GM18870 (cell line): ENCODE measurements around the gene OR6C75.
"Not testable (repeated sequence)": the region's sequence is repeated elsewhere in the genome, so short reads cannot be mapped to it uniquely, and the experiment has no call there.

ENCODE experiments used
- ATAC-seq: cut with Tn5 transposase; IDR thresholded peaks from one replicate; pipeline ENCODE4 v1.9.1; 2021; ENCODE audit warnings: moderate library complexity; ENCODE audit not compliant: unreplicated experiment

Gene OR6C75

DNA sequence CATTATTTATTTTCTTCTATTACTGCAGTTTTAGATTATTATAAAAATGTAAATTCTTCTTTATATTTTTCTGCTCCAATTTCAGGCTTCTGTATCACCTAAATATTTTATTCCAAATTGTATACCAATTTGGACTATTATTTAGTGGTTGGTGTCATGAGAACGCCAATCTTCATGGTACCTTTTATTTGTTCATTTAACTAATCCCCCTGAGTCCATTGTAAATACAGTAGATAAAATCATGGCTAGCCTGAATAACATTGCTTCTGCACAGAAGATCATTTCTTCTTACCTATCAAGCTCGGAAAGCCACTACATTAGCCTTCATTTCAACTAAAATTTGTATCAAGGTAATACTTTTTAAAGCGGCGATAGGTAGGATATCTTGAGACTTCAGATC lies at the start of gene OR6C75:
OR6C75 (plus strand) TSS at position 301 of the 400 bp plus-strand sequence. CDS start 2,136 bp downstream, outside the sequence.
- ATAC-seq = no peak

DNA sequence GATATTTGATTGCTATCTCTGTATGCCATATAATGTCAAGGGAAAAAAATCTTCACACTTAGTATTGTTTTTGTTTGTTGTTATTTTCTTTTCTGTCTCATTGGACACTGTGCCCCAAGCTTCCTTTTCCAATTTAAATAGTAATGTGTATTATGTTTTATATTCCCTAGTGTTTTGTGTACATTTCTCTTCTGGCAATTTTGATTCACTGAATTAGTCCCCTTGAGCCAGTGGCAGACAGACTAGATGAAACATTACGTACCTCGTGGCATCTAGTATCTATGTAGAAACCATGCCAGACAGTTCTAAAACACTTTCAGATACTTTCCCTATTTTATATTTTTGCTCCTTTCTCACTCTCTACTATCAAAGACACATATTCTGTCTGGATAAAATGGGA lies 48.7 kb upstream of the OR6C75 start, which contains the start of gene OR6C1:
OR6C1 (plus strand) TSS at position 301 of the 400 bp plus-strand sequence. CDS start 6,257 bp downstream, outside the sequence.
- no peak for ATAC-seq

DNA sequence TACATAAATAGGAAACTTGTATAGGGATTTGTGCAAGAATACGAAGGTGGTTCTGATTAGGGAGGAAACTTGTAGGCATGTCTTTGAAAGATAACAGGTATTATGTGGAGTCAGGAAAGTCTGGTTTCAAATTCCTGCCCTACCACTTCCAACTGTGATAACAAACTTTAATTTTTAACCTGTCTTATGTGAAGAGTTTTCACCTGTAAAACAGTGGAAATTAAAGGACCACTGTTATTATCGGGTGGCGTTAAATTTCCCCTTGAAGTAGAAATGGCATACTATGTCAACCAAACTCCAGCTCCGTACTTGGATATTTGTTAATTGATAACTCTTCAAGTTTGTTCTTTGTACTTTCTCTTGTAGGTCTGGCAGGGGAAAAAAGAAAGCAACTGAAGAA lies 42.6 kb upstream of the OR6C75 start:
- no peak for ATAC-seq

DNA sequence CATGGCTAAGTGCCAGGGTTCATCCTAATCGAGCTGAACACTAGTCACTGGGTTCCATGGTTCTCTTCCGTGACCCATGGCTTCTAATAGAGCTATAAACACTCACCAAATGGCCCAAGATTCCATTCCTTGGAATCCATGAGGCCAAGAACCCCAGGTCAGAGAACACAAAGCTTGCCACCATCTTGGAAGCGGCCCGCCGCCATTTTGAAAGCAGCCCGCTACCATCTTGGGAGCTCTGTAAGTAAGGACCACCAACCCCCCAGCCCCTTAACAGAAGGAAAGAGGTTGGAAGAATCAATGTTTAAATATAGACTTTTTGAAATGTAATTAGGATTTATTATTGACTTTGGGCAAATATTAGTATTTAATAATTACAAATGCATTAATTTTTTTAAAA lies 37.0 kb upstream of the OR6C75 start:
- ATAC-seq = not testable (repeated sequence)

DNA sequence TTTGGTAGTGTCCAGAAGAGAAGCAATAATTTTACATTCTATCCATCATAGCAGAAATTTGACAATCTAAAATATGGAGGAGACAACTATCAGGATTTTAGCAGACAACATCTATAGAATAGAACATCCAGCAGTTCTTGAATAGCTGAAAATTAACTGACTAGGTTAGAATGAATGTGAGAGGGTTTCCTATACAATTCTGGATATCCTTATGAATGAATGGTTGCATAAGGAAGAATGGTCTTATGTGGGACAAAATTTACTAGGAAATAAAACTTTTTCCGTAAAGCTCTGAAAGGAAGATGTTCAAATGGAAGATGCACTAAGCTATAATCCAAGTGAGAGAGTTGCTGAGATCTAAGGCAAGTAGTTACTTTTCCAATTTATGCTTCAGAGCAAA lies 32.3 kb upstream of the OR6C75 start, which contains the start of gene OR6C3:
OR6C3 (plus strand) TSS at position 301 of the 400 bp plus-strand sequence. CDS start 955 bp downstream, outside the sequence.
- no peak for ATAC-seq

DNA sequence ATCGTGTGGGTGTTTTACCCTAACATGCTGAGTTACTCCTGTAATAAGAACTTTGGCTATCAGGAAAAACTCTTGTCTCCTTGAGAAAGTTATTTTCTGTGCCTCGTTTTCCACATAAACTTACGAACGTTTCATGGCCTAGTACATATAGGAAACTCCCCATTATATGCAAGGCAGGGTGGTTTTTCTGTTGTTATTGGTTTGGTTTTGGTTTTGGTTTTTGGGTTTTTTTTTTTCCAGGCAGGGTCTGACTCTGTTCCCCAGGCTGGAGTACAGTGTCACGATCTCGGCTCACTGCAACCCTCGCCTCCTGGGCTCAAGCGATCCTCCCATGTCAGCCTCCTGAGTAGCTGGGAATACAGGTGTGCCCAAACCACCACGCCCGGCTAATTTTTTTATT lies 26.8 kb upstream of the OR6C75 start:
- ATAC-seq = no peak

DNA sequence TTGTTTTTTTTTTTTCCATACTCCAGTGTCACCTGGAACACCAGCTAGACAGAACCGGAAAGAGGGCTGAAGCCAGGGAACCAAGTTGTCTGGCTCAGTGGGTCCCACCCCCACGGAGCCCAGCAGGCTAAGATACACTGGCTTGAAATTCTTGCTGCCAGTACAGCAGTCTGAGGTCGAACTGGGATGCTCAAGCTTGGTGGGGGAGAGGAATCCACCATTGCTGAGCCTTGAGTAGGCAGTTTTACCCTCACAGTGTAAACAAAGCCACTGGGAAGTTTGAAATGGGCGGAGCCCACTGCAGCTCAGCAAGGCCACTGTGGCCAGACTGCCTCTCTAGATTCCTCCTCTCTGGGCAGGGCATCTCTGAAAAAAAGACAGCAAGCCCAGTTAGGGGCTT lies 7.4 kb upstream of the OR6C75 start:
- not testable (repeated sequence) for ATAC-seq

DNA sequence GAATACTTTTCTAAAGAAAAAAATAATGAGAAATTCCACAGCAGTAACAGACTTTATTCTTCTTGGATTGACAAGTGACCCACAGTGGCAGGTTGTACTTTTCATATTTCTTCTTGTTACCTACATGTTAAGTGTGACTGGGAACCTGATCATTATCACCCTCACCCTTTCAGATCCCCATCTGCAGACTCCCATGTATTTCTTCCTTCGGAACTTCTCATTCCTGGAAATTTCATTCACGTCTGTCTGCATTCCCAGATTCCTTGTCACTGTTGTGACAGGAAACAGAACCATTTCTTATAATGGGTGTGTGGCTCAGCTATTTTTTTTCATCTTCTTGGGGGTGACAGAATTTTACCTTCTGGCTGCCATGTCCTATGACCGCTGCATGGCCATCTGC lies 2.3 kb downstream of the OR6C75 start:
- no peak for ATAC-seq

DNA sequence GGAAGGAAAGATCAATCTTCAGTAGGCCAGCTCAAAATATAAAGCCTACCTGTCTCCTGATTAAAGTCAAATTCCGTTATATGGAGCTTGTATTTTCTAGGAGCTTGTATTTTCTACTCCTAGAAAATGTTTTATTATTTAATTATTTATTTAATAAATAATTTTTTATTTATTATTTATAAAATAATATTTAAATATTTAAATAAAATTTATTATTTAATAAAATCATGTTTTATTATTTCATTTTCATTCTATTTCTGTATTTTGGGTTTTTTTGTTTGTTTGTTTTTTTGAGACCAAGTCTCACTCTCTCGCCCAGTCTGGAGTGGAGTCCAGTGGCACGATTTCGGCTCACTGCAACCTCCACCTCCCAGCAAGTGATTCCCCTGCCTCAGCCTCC lies 9.7 kb downstream of the OR6C75 start:
- no peak for ATAC-seq

DNA sequence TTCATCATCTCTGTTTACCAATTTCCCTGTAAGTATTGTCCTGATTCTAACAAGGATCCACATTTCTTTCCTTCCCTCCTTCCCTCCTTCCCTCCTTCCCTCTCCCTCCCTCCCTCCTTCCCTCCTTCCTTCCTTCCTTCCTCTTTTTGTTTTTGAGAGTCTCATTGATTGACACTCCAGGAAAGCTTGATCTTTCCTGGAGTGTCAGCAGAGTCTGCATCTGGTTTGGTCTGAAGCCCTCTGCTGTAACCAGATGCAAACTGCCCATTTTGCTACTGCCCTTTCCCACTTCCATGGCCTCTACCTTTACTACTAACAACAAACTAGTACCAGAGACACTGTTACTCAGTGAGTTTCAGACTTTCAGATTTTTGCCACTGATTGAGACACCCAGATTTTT lies 23.1 kb downstream of the OR6C75 start:
- no peak for ATAC-seq

DNA sequence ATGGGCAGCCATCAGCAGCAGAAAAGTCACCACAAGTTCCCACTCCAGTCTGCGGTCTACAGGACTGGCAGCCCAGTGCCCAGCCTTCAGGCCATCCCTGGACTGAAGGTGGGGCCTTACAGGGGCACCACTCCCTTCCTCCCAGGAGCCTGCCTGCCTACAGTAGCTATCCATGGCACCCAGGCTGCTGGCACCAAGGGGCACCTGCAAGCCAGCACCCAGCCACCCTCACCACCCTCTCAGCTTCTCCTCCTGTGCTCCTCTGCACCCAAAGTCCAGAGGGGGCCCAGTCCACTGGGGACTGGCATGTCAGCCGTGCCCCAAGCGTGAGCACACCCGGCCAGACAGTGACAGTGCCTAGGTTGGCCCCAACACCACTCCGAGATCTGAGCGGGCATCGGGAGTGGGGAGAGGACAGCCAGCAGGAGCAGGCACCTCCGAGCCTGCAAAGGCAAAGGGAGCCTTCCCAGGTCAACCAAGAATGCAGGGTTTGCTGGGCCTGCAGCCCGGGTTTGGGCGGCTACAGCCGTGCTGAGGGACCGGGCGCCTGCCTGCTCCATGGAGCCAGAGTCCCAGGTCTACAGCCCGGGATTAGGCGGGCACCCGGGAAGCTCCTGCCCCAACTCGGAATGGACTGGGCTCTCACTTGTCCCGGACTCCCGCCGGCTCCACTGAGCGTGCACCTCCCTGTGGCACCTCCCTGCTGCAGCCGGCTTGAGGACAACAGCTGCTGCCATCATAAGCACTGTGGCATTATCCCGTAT lies 29.4 kb downstream of the OR6C75 start:
- ATAC-seq = no peak

DNA sequence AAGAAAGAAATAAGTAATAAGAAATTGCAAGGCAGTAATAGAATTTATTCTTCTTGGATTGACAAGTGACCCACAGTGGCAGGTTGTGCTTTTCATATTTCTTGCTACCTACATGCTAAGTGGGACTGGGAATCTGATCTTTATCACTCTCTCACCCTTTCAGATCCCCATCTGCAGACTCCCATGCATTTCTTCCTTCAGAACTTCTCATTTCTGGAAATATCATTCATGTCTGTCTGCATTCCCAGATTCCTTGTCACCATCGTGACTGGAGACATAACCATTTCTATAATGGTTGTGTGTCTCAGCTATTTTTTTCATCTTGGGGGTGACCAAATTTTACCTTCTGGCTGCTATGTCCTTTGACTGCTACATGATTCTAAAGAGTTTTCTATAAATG lies 33.6 kb downstream of the OR6C75 start:
- no peak for ATAC-seq

DNA sequence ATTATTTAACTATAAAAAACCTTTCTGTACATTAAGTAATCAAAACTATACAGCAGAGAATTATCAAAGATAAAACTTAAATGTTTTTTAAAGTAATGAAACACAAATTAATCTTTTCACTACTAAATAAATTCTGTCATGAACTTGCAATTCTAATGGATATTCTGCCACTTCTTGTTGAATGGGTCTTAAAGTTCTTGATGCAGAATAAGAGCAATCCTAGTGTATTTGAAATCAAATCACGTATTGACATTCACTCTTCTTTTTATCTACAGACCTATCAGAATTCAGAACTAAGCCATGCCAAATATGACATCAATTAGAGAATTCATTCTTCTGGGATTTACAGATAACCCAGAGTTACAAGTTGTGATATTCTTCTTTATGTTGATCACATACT lies 37.5 kb downstream of the OR6C75 start, which contains the start of gene OR6C65:
OR6C65 (plus strand) TSS at position 301 of the 400 bp plus-strand sequence; CDS start at position 301, 0 bp downstream.
- ATAC-seq = no peak

DNA sequence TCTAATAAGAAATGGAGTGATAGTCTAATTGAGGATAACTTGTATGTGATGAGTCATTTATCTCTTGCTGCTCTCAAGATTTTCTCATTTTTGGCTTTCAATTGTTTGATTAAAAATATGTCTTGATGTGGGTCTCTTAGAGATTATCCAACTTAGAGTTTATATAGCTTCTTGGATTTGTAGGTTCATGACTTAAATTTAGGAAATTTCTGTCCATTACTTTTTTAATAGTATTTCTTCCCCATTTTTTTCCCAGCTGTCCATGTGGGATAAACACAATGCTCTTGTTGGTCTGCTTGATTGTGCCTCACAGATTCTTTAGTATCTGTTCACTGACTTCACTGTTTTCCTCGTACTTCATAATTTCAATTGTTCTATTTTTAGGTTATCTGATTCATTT lies 45.1 kb downstream of the OR6C75 start:
- no peak for ATAC-seq

DNA sequence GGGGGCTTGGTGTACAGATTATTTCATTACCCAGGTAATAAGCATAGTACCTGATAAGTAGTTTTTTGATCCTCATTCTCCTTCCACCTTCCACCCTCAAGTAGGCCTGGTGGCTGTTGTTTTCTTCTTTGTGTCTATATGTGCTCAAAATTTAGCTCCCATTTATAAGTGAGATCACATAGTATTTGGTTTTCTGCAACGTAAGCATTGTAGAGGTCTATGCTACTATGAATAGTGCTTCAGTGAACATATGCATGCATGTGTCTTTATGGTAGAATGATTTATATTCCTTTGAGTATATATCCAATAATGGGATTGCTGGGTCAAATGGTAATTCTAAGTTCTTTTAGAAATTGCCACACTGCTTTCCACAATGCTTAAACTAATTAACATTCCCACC lies 46.4 kb downstream of the OR6C75 start:
- not testable (repeated sequence) for ATAC-seq

DNA sequence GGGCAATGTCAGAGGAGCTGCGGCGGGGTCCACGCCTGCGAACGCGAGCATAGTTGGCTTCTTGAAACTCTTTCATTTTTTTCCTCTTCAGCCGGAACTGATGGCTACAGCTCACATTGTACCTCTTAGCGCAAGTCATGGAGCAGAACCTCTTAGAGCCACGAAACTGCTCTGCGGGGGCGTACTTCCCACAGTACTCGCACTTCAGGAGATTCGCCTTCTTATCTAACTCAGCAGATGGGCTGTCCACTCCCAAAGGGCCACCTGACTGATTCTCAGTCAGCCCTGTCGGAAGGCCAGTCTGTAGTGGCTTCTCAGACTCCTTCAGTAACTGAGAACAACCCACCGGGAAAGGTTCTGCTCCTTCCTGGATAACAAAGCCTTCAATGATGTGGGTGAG lies 49.4 kb downstream of the OR6C75 start:
- ATAC-seq = not testable (repeated sequence)

DNA sequence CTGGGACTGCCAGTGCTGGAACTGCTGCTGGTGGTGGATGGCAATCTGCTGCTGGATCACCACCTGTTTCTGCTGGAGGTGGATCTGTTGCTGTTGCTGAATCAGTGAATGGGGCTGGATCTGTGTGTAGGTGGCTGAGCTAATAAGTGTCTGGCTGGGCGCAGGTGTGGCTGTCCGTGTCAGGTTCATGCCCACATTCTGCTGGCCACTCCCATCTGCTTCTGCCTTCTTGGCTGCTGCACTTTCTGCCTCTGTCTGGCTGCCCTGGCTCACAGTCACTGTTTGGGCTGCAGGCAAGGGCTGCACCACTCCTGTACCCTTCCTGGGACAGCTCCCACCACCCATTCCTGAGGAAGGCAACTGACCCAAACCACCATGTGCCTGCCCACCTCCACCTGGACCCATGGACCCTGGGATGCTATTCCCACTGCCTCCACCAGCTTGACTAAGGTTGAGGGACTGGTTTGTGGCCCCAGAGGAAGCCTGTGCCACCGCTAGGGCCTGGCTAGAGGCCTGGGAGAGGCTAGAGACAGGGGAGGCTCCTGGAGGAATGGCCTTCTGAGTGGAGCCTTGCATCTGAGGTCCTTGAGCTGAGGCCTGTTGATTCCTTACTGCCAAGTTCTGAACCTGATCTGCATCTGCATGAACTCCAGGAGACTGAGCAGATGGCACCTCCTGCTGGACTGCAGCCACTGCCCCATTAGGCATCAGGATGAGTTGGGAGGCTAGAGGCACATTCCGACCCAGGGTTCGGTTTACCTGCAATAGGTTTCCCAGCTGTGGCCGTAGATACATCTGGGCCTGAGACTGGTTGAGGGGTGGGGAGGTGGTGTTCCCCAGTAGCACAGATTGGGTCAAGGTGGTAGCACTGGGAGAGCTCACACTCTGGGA lies 51.0 kb downstream of the OR6C75 start:
- ATAC-seq = not testable (repeated sequence)

DNA sequence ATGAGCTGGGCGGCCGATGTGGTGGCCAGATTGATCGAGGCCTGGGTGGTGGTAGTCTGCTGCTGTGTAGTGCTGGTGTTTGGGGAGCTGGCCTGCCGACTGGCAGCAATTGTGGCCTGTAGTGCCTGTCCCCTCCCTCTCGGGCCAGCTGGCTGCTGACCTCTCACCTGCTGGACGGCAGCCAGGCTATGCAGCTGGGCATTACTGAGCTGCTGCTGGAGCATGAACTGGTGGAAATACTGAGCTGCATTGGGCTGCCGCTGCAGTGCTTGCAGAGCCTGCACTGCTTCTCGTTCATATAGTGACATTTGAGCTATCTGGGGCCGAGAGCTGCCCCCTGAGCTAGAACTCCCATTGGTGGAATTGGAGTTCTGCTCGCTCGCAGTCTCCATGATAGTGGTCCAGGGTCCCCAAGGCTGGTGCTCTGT lies 51.6 kb downstream of the OR6C75 start:
- not testable (repeated sequence) for ATAC-seq

DNA sequence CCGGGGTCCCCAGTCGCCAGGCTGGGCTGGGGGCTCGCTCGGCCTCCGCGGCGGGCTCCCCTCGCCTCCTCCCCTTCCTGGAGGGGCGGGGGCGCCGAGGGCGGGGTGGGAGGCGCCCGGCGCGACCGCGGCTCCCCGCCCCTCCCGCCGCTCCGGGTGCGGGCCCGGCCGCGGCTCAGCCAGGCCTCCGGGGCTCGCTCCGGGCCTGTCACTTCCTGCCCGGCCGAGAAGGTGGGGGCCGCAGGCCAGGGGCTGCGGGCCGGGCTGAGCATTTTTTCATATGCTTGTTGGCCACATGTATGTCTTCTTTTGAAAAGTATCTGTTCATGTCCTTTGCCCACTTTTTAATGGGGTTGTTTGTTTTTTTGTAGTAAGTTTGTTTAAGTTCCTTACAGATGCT lies 52.1 kb downstream of the OR6C75 start:
- not testable (repeated sequence) for ATAC-seq

DNA sequence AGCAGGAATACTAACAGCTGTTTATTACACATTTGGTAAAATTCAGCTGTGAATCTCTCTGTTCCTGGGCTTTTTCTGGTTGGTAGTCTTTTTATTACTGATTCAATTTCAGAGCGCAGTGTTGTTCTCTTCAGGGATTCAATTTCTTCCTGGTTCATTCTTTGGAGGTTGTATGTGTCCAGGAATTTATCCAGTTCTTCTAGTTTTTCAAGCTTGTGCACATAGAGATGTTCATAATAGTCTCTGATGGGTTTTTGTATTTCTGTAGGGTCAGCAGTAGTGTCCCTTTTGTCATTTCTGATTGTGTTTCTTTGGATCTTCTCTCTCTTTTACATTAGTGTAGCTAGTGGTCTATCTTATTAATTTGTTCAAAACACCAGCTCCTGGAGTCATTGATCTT lies 54.2 kb downstream of the OR6C75 start:
- ATAC-seq = no peak
